ENCODE data around the gene PACS1.

The PACS1 gene

GRCh38 chr11:66278363-66279091, 208.5 kb downstream of the PACS1 start:
- DNase-seq: no peak

DNA sequence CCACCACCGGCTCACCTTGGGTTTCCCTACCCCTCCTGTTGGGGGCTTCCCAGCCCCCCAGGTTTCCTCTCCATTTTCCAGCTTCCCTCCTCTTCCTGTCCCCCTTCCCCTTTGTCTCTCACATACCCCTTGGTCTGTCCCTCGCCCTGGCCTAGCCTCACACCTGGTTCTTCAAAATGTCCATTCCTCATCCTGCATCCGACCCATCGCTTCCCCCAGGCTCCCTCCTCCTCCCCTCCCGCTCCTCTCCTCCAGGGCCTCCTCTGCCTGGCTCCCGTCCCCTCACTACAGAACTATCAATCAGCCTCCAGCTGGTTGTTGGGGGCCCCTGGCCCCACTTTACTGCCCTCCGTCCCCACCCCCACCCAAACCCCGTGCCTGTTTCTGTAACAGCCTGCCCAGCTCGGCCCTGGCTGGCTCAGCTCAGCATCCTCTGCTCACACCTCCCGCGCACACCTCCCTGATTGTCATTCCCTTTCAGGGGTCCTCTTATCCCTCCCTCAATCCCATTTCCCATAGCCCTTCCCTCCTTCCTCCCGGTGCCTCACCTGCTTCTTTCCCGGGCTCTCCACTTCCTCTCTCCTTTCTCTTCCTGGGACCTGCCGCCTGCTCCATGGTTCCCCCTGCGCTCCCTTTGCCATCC, 209.1 kb downstream of the PACS1 start:
- no peak for DNase-seq

DNA sequence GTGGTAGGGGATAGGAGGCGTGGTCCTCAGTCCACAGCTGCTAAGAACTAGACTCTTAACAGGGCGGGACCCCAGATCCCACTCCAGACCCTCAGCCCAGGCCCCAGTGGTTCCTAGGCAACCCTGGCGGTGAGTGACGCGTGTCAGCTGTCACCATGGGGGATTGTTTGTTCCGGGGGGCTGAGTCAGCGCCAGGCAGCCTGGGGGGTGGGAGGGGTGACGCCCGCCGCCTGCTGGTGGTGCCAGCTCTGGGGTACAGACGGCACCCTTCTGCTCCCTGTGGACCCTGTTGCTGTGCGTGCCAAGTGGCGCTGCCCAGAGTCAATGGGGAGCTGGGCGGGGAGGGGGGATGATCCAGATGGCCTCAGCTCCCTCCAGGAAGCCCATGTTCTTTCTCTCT, 210.4 kb downstream of the PACS1 start:
- no peak for DNase-seq

DNA sequence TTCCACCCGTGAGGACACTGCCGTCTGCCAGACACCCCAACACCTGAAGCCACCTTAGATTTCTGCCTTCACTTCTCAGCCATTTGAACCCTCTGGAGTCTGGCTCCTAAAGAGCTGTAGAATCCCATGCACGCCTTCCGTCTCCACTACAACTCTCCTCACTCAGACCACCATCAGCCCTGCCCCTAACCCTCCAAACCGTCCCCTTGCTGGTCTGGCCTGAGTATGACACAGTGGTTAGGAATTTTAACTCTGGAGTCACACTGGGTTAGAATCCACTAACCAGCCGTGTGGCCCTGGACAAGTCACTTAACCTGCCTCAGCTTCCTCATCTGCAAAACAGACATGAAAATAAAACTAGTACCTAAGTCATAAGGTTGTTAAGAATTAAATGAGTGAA, 210.9 kb downstream of the PACS1 start:
- no peak for DNase-seq

- no peak for DNase-seq
These were observed 211.8 kb downstream of the PACS1 start for GRCh38 chr11:66281776-66282467.

GRCh38 chr11:66282468-66283455, 212.7 kb downstream of the PACS1 start:
- DNase-seq: peak; percentile 99

- DNase-seq: no peak
These were observed 213.5 kb downstream of the PACS1 start for GRCh38 chr11:66283461-66284105.

DNA sequence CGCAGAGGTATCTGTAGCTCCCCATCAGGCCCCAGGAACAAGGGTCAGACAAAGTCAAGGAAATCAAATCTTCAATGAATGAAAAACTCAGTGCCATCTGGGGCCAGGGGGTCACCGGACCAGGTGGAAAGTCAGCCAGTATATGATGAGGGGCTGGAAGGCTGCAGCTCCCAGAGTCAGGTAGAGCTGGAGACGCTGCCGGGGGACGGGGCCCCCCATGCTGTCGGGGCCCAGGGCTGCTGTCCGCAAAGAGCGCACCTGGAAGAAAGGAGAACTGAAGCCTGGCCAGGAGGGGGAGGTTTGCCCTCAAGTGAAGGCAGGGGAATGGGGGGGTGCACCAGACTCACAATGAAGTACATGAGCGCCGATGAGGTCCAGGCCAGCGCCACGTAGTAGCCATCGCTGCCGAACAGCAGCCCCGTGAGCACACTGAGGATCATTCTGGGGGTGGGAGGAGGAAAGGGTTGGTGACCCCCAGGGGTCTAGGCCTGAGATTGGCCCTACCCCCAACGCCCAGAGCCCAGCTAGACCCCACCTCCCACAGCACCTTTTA, 214.5 kb downstream of the PACS1 start:
- DNase-seq: no peak

GRCh38 chr11:66285250-66285947, 215.3 kb downstream of the PACS1 start:
- no peak for DNase-seq

GRCh38 chr11:66286699-66287098, 216.6 kb downstream of the PACS1 start:
- no peak for DNase-seq

- no peak for DNase-seq
These were observed 217.3 kb downstream of the PACS1 start for GRCh38 chr11:66287211-66287888.

DNA sequence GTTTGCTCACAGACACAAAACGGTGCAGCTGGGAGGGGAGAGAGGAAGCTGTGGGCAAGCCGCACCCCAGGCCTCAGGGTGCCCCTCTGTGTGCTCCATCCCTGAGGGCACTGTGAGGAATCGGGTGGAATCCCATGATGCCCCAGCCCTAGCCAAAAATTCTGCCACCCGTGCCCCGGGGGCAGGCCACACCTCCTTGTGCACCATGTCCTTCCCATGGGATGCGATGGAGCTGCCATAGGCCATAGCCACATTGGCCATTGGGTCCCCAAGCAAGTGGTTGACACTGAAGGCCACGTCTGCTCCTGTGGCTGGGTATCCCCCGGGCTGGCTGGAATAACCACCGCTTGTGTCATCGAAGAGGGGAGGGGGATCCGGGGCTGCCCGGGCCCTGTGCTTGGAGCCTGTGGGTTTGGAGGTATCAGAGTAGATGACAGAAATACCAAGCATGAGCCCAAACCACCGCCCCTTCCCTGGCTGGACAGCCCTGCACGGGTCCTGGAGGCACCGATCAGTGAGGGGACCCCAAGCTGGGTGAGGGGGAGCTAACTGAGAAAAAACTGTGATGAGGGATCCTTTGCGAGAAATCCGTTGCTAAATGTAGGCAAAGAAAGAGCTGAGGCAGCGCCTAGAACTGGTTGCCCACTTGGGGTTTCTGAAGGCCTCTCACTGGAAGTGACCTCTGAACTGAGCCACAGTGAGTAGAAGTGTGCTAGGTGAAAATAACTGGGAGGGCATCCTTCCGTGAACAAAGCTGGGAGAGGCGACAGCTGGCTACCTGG, 218.0 kb downstream of the PACS1 start:
- no peak for DNase-seq

- DNase-seq: peak; percentile 100
These were observed 218.8 kb downstream of the PACS1 start, which contains the start of gene YIF1A for GRCh38 chr11:66288671-66289547. TSS of gene YIF1A (minus strand) at chr11:66289143. CDS start at chr11:66288985, 158 bp downstream.

DNA sequence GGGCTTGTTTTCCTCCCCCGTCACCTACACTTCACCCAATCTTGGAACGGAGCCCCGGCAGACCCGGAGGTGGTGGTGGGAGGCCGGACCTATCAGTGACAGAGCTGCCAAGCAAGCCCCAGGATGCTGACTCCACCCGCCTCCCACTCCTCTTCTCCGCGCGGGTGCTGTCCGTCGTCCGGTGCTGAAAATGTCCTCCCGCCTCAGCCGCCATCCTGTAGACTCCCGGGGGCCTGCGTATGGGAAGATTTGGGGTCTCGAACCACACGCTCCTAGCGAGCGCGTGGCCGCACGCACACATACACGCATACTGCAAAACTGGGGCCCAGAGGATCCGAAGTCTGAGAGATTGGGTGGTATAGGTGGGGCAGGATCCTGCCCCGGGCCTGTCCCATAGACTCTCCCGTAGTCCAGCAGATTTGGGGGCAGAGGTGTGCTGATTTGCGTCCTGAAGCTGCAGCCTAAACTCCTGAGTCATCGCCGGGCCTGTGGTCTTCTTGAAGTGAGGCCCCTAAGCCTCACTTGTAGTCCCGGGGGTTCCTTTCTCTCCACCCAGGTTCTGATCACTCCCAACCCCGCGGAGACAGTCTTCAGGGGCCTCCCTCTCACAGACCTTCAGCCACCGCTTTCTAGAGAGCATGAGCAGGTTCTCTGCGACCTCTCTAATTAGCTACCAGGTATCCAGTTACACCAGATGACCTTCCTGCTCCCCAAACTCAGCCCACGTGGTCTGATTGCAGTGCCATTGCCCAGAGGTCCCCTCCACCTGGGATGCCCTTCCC, 219.7 kb downstream of the PACS1 start:
- peak; percentile 84 for DNase-seq

DNA sequence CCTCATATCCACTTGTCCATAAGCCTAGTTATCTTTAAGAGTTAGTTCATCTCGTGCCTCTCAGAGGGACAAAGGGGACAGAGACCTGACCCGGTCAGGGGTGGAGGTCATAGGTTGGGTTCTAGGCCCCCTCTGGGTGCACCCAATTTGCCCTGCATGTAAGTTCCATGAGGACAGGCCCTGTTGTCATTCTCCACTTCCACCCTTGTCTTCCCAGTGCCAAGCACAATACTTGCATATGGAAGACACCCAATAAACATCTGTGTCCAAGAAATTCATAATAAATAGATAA, 220.2 kb downstream of the PACS1 start:
- DNase-seq: no peak

DNA sequence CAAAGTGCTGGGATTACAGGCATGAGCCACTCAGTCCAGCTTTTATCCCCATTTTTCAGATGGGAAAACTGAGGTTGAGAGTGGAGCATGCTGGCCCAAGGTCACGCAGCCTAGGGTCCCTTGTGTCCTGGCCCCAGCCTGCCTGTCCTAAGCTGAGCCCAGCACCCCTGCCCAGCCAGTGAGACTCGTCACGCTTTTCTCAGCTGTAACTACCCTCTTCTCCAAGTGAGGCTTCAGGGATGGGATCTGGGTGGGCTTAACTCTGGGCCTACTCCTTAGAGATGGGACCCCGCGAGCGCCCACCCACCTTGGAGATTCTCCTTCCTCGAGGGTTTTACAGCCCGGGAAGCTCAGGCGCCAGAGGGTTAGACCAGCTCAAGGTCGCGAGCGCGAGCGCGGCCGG, 221.2 kb downstream of the PACS1 start:
- no peak for DNase-seq

DNA sequence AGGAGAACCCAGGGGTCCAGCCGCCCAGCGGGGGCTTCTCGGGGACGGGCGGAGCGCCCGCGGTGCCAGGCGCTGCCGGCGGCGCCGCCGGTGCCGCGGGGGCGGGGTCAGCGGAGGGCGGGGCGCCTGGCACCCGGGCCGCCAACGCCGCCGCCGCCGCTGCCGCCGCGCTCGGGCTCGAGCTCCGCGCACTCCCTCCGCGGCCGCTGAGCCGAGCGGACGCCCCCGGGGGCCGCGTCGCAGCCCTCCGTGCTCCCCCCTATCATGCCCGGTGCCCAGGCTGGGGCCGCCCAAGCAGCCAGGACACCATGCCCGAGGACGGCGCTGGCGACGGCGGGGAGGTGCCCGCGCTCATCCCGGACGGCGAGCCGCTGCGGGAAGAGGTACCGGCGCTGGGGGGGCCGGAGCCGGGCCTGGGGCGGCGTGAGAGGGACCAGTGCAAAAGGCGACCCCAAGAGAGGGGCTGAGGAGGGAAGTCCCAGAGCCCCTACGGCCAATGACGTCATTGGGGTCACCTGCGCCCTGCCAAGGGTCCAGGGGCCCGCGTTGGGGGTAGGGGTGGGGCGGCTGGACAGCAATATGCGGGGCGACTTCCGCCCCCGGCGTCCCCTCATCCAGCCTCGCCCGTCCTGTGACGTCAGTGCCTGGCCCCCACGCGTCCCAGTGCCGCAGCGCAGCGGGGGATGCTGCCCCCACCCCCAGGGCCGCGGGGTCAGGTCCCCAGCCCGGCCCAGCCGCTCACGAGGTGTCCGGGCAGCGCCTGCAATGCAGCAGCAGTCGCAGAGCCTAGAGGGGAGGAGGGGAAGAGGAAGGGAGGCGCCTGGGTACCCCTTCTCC, 221.9 kb downstream of the PACS1 start, which contains the start of gene TMEM151A:
Gene TMEM151A (plus strand): TSS at position 189 of the 837 bp plus-strand sequence. CDS start 120 bp downstream, at position 309.
- no peak for DNase-seq
